Brain pericyte (primary cell): ENCODE data around the gene ENPP6.

Experiments
- DNase-seq: peaks from one replicate; pipeline ENCODE4 v3.0.0-alpha.2; 2012; ENCODE audit warnings: low read depth, low spot score

ENPP6 gene

DNA sequence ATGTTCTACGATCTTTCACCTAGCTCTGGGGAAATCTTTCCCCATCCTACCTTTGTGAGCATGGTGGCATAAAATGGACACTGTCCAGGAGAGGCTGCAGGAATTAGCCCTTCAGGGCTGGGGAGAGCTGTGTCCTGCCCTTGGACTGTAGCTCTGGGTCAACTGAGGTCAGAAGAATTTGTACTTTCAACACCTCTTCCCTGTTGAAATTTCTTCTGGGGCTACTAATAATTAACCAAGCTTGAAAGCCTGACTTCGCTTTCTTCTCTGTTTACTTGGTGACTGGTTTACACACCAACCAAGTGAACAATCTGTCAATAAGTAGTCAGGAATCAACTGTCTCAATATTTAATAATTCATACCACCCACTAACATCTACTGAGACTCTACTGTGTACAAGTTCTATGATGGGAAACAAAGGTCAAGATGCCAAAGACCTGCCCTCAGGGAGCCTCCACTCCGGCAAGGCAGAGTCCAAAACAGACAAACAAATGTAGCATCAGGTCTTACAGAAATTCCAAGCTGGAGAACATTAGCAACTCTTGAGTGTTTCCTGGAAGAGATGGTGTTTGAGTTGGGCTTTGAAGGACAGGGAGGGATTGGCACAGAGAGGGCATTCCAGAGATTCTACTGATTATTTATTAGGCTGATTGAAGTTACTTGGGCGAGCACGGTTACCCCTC is 113.1 kb downstream of the ENPP6 start:
- DNase-seq: no peak

GRCh38 chr4:184103527-184104264 is 114.0 kb downstream of the ENPP6 start:
- no peak for DNase-seq

GRCh38 chr4:184102927-184103326 is 114.7 kb downstream of the ENPP6 start:
- DNase-seq: no peak

- no peak for DNase-seq
These were observed 115.2 kb downstream of the ENPP6 start for GRCh38 chr4:184102488-184102887.

DNA sequence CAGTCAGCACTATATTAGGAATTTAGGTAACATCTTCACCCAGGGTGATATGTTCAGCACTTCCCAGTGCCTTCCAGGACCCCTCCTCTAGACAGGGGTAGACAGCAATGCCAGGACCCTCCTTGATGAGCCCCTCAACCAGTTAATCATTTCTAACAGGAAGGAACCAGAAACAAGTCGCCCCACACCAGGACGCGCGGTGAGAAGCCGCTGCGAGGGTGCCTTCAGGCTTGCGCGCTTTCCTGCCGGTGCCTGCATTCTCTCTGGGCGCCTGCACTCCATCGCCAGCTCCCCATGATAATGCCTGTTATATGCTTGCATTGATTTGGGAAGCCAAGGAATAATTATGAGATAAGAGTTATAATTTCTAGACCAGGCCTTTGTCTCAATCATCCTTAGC is 116.0 kb downstream of the ENPP6 start:
- no peak for DNase-seq

- DNase-seq: no peak
These were observed 117.3 kb downstream of the ENPP6 start for GRCh38 chr4:184100297-184100885.

DNA sequence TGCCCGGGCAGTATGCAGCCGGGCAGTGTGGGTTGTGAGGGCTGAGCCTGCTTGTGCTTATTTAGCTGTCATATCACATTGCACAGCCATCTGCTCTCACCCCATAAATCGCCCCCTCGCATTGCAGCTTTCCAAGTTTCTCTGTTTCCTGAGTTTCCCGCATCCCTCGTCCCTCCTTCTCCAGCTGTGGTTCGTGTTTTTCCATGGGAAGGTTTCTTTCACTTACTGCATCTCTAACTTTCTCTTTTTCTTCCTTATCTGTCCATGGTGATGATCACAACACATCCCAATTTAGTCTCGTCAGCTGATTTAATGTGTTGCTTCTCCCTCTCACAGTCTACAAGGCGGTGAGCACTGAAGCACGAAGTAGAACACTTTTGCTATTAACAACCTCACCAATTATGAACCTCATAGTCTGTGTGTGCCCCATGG is 118.1 kb downstream of the ENPP6 start:
- no peak for DNase-seq

- DNase-seq: no peak
These were observed 118.7 kb downstream of the ENPP6 start for GRCh38 chr4:184099000-184099399.

DNA sequence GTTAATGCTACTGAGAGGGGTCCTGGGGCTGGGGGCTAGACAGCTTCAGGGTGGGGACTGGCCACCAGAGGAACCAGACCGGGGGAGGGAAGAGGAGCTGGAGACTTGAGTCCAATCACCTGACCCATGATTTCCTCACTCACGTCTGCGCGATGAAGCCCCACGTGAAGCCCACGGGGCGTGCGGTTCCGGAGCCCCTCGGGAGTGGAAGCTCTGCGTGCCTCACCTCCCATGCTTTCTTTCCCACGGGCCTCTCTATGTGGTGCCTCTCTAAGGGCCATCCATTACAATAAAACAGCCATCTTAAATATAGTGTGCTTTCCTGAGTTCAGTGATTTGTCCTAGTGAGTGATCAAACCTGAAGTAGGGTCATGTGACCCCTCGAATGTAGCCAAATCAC is 119.9 kb downstream of the ENPP6 start:
- DNase-seq: no peak

- DNase-seq: no peak
These were observed 120.5 kb downstream of the ENPP6 start for GRCh38 chr4:184097241-184097605.

DNA sequence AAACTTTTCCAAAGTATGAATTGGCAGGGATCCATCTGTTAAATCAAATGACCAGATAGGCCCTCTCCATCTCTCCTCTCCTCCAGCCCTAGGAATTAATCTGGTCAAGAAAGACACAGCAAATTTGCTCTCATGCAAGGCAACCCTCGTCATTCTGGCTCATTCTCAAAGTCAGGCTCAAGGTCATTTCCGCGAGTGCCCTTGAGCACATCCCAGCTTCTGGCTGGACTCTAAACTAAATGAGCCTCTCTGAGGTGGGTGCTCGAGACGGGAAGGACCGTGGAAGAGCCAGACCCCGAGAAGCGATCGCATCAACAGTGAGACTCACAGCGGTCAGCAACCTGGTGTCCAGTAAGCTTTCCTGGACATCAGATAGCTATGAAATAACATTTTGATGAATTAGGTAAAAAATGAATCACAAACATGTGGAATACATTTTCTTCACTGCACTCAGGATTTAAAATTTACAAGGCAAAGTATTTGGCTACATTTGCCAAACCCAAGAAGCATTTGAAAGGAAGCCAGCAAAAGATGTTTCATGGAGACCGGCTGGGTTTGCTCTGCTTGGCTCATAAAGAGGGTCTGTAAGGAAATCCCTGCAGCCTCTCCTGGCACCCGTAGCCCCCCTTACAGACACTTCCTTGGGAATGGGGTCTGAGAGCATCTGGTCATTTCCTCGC is 121.0 kb downstream of the ENPP6 start:
- DNase-seq: no peak

- DNase-seq: no peak
These were observed 123.0 kb downstream of the ENPP6 start for GRCh38 chr4:184094532-184095159.

- no peak for DNase-seq
These were observed 125.7 kb downstream of the ENPP6 start for GRCh38 chr4:184091986-184092385.

DNA sequence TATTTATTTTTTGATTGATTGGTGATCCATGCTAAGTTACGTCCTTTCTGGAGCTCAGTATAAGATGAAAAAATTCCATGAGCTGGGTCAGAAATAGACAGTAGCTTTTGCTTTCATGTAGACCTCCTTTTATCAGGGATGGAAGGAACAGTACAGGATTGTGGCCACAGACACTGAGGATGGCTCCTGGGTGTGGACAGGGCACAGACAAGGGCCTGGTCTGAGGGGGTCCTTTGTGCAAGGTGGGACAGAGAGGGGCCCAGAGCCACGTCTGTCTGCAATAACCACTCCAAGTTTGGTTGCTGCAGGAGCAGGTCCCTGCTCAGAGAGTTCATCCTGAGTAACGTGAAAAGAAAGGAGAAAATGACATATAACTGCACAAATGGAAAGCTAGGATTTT is 127.1 kb downstream of the ENPP6 start:
- no peak for DNase-seq

- no peak for DNase-seq
These were observed 137.0 kb downstream of the ENPP6 start for GRCh38 chr4:184080674-184081073.

- DNase-seq: no peak
These were observed 142.8 kb downstream of the ENPP6 start for GRCh38 chr4:184074677-184075388.

- no peak for DNase-seq
These were observed 149.6 kb downstream of the ENPP6 start for GRCh38 chr4:184067931-184068554.

DNA sequence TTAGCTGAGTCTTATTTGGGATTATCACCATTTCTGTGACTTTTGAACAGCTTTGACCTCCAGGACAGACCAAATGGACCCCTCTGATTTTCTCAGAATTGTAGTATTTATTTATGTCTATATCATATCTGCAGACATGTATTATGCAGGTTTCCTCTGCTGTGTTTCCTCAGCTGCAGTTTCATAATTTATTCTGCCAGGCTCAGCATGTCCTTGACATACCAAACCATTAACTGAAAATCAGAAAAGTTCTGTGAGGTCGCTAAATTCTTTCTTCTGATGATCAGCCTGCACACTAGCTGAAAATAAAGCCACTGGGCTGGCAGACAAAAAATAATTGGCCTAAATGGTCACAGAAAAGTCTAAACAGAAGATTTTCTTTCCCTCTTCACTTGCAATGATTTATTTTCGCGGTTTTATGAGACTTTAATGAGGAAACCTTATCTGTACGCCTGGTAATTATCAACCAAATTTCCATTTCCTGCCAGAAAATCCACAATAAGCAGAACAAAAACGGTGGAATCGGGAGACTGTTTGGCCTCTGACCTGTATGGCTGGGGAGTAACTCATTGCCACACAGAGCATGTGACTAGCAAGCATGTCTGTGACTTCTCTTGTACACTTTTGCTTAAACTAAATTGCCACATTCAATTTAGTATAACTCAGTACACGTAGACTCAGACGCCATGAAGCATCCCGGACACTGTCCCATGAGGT is 150.9 kb downstream of the ENPP6 start:
- no peak for DNase-seq

DNA sequence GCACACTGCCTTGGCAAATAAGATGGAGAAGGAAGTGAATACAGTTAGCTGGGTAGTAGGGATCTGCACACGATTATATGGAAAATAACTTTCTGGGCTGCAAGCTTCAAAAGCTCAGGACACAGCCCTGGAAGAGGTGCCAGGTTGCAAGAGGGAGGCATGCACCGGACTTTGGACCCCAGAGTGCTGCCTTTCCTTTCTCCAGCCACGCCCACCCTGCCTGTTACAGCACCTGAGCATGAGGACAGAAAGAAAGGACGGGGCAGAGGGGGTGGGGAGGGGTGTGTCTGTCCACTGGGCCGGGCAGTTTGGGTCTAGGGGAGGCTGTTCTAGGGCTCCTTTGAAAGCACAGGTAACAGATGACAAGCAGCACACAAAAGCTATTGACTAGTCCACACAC is 152.8 kb downstream of the ENPP6 start:
- DNase-seq: no peak

DNA sequence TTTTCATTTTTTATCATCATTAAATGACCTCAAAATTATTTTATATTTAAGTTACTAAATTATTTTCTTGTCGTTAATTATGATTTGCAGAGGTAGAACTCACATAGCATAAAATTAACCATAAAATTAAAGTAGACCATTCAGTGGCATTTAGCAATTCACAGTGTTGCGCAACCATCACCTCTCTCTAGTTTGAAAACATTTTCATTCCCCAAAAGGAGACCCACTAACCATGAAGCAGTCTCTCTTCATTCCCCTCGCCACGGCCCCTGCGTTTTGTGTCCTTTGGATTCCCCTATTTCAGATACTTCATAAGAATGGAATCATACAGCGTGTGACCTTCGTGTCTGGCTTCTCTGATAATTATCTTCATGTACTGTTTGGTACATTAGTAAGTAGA is 154.9 kb downstream of the ENPP6 start:
- no peak for DNase-seq
